Measurements from ENCODE around the gene RALGPS1. TPM values are rescaled to one million over a fixed set of nuclear protein-coding genes. Genes with fewer than 3 reads are reported as not detected.

Gene RALGPS1
- total and polyA plus RNA-seq, 2 of the 13 experiments (the other 11 are each of a cell fraction or from before 2014, with no cell fraction given), result 3.7 to 6.5 TPM

DNA sequence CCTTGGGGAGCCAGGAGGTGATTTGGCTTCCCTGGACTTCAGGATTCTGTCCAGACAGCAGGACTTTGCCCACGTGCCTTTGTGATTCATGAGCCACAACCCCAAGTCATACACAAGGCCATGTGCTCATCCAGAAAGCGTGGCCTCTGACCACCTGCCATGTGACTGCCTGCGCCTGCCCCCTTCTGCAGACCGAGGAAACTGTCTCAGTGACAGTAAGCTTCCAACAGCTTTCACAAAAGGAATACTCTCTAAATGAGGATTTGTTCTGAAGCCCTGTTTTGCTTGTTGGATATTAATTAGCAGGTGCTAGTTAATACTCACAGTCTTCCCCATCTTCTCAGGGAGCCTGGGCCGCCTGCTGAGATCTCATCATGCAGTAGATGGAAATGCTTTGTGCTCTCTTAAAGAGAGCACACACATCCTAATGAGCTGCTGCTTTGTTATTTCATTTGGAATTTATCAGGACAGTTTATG lies 244.8 kb downstream of the RALGPS1 start (continued):
- TF ChIP-seq, protein P1, sequence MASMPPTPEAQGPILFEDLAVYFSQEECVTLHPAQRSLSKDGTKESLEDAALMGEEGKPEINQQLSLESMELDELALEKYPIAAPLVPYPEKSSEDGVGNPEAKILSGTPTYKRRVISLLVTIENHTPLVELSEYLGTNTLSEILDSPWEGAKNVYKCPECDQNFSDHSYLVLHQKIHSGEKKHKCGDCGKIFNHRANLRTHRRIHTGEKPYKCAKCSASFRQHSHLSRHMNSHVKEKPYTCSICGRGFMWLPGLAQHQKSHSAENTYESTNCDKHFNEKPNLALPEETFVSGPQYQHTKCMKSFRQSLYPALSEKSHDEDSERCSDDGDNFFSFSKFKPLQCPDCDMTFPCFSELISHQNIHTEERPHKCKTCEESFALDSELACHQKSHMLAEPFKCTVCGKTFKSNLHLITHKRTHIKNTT (CRISPR knock-in tag; IDR thresholded peaks at IDR 0.05), result no peak
- TF ChIP-seq, protein P2, sequence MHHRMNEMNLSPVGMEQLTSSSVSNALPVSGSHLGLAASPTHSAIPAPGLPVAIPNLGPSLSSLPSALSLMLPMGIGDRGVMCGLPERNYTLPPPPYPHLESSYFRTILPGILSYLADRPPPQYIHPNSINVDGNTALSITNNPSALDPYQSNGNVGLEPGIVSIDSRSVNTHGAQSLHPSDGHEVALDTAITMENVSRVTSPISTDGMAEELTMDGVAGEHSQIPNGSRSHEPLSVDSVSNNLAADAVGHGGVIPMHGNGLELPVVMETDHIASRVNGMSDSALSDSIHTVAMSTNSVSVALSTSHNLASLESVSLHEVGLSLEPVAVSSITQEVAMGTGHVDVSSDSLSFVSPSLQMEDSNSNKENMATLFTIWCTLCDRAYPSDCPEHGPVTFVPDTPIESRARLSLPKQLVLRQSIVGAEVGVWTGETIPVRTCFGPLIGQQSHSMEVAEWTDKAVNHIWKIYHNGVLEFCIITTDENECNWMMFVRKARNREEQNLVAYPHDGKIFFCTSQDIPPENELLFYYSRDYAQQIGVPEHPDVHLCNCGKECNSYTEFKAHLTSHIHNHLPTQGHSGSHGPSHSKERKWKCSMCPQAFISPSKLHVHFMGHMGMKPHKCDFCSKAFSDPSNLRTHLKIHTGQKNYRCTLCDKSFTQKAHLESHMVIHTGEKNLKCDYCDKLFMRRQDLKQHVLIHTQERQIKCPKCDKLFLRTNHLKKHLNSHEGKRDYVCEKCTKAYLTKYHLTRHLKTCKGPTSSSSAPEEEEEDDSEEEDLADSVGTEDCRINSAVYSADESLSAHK (CRISPR knock-in tag; IDR thresholded peaks at IDR 0.05; ENCODE audit: borderline replicate concordance), result no peak
- TF ChIP-seq REL (CRISPR knock-in tag; conservative IDR thresholded peaks at IDR 0.05) (peak; percentile 85; the same call in 1 of the 2 replicates), ZNF567 (CRISPR knock-in tag; IDR thresholded peaks at IDR 0.05; ENCODE audit: borderline replicate concordance) (peak; percentile 88; the same call in 1 of the 2 replicates), TOPORS (CRISPR knock-in tag; IDR thresholded peaks at IDR 0.05) (peak; percentile 84; the same call in 1 of the 2 replicates), SATB2 (CRISPR knock-in tag; IDR thresholded peaks at IDR 0.05) (peak; percentile 93), MBD4 (IDR thresholded peaks at IDR 0.05; ENCODE audit: borderline replicate concordance, low read length) (no peak), MTA3 (CRISPR knock-in tag; IDR thresholded peaks at IDR 0.05) (no peak), MTF2 (CRISPR knock-in tag; IDR thresholded peaks at IDR 0.05; ENCODE audit: borderline replicate concordance) (no peak), ZSCAN22 (CRISPR knock-in tag; IDR thresholded peaks at IDR 0.05) (0 out of 2 replicates have a peak, but pooled peaks have one; percentile 44), ZNF121 (CRISPR knock-in tag; IDR thresholded peaks at IDR 0.05) (no peak), SIN3A (IDR thresholded peaks at IDR 0.05; ENCODE audit: borderline replicate concordance, low read depth, low read length) (peak; percentile 54; the same call in 1 of the 2 replicates), SIX1 (CRISPR knock-in tag; IDR thresholded peaks at IDR 0.05; ENCODE audit: borderline replicate concordance) (peak; percentile 43; the same call in 1 of the 2 replicates), CENPX (CRISPR knock-in tag; IDR thresholded peaks at IDR 0.05) (no peak; the same call in 1 of the 2 replicates), RORA (CRISPR knock-in tag; IDR thresholded peaks at IDR 0.05) (no peak), HHEX (CRISPR knock-in tag; IDR thresholded peaks at IDR 0.05) (no peak), SAFB2 (CRISPR knock-in tag; IDR thresholded peaks at IDR 0.05; ENCODE audit: borderline replicate concordance, low read depth) (peak; percentile 75; the same call in 1 of the 2 replicates), DPF2 (CRISPR knock-in tag; IDR thresholded peaks at IDR 0.05; ENCODE audit: borderline replicate concordance, low read depth) (0 out of 2 replicates have a peak, but pooled peaks have one; percentile 37), ZFP82 (CRISPR knock-in tag; IDR thresholded peaks at IDR 0.05; ENCODE audit: borderline replicate concordance) (peak; percentile 88; the same call in 1 of the 2 replicates), KMT2A (CRISPR knock-in tag; IDR thresholded peaks at IDR 0.05) (no peak), NFKB2 (CRISPR knock-in tag; IDR thresholded peaks at IDR 0.05; ENCODE audit: borderline replicate concordance) (peak; percentile 100)
- TF ChIP-seq, protein P3, sequence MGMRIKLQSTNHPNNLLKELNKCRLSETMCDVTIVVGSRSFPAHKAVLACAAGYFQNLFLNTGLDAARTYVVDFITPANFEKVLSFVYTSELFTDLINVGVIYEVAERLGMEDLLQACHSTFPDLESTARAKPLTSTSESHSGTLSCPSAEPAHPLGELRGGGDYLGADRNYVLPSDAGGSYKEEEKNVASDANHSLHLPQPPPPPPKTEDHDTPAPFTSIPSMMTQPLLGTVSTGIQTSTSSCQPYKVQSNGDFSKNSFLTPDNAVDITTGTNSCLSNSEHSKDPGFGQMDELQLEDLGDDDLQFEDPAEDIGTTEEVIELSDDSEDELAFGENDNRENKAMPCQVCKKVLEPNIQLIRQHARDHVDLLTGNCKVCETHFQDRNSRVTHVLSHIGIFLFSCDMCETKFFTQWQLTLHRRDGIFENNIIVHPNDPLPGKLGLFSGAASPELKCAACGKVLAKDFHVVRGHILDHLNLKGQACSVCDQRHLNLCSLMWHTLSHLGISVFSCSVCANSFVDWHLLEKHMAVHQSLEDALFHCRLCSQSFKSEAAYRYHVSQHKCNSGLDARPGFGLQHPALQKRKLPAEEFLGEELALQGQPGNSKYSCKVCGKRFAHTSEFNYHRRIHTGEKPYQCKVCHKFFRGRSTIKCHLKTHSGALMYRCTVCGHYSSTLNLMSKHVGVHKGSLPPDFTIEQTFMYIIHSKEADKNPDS (CRISPR knock-in tag; IDR thresholded peaks at IDR 0.05), result peak; percentile 91; the same call in 1 of the 2 replicates

Data from HepG2 (cell line).